PC-9 (cell line): ENCODE results near the gene GEN1. TPM values are rescaled to one million over a fixed set of nuclear protein-coding genes. Genes with fewer than 3 reads are reported as not detected.

Source experiments
- BruUV-seq: library from RNA; stranded (reverse); fragments of 400-500 nt; replicated peaks from 2 replicates; lab custom pipeline; 2021; lab: Mats Ljungman, UMichigan
- CTCF ChIA-PET: fragments of 300-600 bp; sonication (Branson Sonifier 250); formaldehyde crosslinking; loops from one replicate; lab custom pipeline; 2022; ENCODE audit warnings: antibody characterized with exemption; lab: Charles Lee
- POLR2A ChIA-PET: fragments of 300-600 bp; sonication (Branson Sonifier 250); formaldehyde crosslinking; loops from one replicate; lab custom pipeline; 2022; ENCODE audit warnings: antibody characterized with exemption; ENCODE audit not compliant: unreplicated experiment; lab: Charles Lee
- DNase-seq, 2 experiments: peaks; one replicate each; pipeline versions ENCODE4 v3.0.0 to v3.0.0-alpha.2; 2015 to 2022; ENCODE audit warnings: mixed read lengths in 1 of 2
- H2AFZ ChIP-seq: fragments of 200-600 bp; sonication (generic); 2 replicates; pipeline ENCODE4 v1.8.1; 2017; ENCODE audit warnings: antibody characterized with exemption
- H3F3A ChIP-seq: fragments of 200-600 bp; sonication (generic); 2 replicates; pipeline ENCODE4 v1.8.1; 2017; ENCODE audit warnings: antibody characterized with exemption, mild to moderate bottlenecking, low read depth; ENCODE audit not compliant: insufficient read depth
- H3K27ac ChIP-seq: fragments of 200-600 bp; sonication (generic); 2 replicates; pipeline ENCODE4 v1.6.1; 2016; ENCODE audit warnings: mixed run types
- H3K27me3 ChIP-seq: fragments of 200-600 bp; sonication (generic); 2 replicates; pipeline ENCODE4 v1.6.1; 2016; ENCODE audit warnings: low read depth, mixed run types; ENCODE audit not compliant: insufficient read depth
- H3K36me3 ChIP-seq: fragments of 200-600 bp; sonication (generic); 2 replicates; pipeline ENCODE4 v1.6.1; 2016; ENCODE audit warnings: low read depth, mixed run types
- H3K4me1 ChIP-seq: fragments of 200-600 bp; sonication (generic); replicated peaks from 2 replicates; pipeline ENCODE4 v1.6.1; 2016; ENCODE audit warnings: mixed run types; ENCODE audit not compliant: insufficient read depth
- H3K4me2 ChIP-seq: fragments of 200-600 bp; sonication (generic); 2 replicates; pipeline ENCODE4 v1.6.1; 2017; ENCODE audit warnings: mixed run types
- H3K4me3 ChIP-seq: fragments of 200-600 bp; sonication (generic); 2 replicates; pipeline ENCODE4 v1.6.1; 2016; ENCODE audit warnings: mixed run types
- H3K79me2 ChIP-seq: fragments of 200-600 bp; sonication (generic); 2 replicates; pipeline ENCODE4 v1.6.1; 2017; ENCODE audit warnings: low read depth, mixed run types
- H3K9me2 ChIP-seq: fragments of 200-600 bp; sonication (generic); 2 replicates; pipeline ENCODE4 v1.8.1; 2017; ENCODE audit warnings: mild to moderate bottlenecking; ENCODE audit not compliant: insufficient read depth
- H3K9me3 ChIP-seq: fragments of 200-600 bp; sonication (generic); 2 replicates; pipeline ENCODE4 v1.8.1; 2016; ENCODE audit warnings: low read depth; ENCODE audit not compliant: insufficient read depth
- H4K20me1 ChIP-seq: fragments of 200-600 bp; sonication (generic); 2 replicates; pipeline ENCODE4 v1.8.1; 2017; ENCODE audit not compliant: insufficient read depth
- EZH2 ChIP-seq: fragments of 200-600 bp; sonication (generic); IDR thresholded peaks from 2 replicates; pipeline ENCODE4 v1.8.0; 2017; ENCODE audit warnings: antibody characterized with exemption, low read depth
- intact Hi-C: fragments of 100-400 bp; cut with micrococcal nuclease; formaldehyde crosslinking; loops from one replicate; pipeline ENCODE4 v1.10.0; 2022; ENCODE audit not compliant: unreplicated experiment
- total RNA-seq: library from RNA; stranded (reverse); gene quantifications from 2 replicates; pipeline ENCODE4 v1.2.3, GENCODE V29; 2021
- TF ChIP-seq, protein P1 (sequence below): fragments of 200-600 bp; sonication (generic); conservative IDR thresholded peaks from 2 replicates; pipeline ENCODE4 v1.6.1; 2017; ENCODE audit warnings: mixed run types, antibody characterized with exemption, mild to moderate bottlenecking, moderate library complexity

GEN1 gene
- total RNA-seq, 1 experiment from 2014 or later: 28.3 TPM

DNA sequence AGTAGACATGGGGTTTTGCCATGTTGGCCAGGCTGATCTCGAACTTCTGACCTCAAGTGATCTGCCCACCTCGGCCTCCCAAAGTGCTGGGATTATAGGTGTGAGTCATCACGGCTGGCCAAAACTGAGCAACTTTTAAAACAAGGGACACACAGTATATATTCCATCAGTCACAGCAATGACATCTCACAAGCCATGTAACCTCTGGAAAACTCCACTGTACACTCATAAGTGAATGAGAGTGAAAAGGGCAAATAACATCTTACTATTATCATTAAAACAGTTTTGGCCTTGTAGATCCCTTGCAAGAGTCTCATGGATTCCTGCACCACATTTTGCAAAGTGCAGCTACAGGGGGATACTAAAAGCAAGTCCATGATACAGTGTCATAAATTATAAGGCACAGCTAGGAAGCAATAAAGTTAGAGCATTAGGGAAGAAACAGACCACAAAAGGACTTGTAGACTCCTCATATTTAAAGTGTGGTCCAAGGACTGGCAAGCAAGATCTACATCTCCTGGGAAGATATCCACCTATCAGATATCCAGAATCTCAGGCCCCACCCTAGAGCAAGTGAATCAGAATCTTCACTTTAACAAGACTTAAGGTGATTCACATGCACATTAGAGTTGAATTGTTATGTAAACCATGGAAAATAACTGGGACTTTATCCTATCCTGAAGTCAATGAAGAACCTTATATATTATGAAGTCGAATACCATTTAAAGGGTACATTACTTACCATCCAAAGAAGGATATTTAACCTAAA lies 6.1 kb upstream of the GEN1 start:
- peak in 1 of 2 experiments; percentile 43 for DNase-seq
- CTCF ChIA-PET: no interaction called here
- Histone ChIP-seq H4K20me1 (no peaks in the 10 kb centered on the region), H3K4me3 (no peak overlapping the region), H3K4me1 (peaks cover 15% of the 10 kb centered on the region), H3K4me2 (no peak overlapping the region), H2AFZ (no peak overlapping the region), H3K27ac (no peak overlapping the region), H3K9me2 (no peaks in the 10 kb centered on the region), H3K79me2 (peaks cover 35% of the 10 kb centered on the region), H3K36me3 (no peaks in the 10 kb centered on the region), H3K27me3 (no peaks in the 10 kb centered on the region), H3F3A (no peaks in the 10 kb centered on the region), H3K9me3 (no peaks in the 10 kb centered on the region)
- TF ChIP-seq EZH2: no peak
- TF ChIP-seq, protein P1, sequence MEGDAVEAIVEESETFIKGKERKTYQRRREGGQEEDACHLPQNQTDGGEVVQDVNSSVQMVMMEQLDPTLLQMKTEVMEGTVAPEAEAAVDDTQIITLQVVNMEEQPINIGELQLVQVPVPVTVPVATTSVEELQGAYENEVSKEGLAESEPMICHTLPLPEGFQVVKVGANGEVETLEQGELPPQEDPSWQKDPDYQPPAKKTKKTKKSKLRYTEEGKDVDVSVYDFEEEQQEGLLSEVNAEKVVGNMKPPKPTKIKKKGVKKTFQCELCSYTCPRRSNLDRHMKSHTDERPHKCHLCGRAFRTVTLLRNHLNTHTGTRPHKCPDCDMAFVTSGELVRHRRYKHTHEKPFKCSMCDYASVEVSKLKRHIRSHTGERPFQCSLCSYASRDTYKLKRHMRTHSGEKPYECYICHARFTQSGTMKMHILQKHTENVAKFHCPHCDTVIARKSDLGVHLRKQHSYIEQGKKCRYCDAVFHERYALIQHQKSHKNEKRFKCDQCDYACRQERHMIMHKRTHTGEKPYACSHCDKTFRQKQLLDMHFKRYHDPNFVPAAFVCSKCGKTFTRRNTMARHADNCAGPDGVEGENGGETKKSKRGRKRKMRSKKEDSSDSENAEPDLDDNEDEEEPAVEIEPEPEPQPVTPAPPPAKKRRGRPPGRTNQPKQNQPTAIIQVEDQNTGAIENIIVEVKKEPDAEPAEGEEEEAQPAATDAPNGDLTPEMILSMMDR: no peak
- POLR2A ChIA-PET: no interaction called here
- no TSS peak for BruUV-seq
- intact Hi-C loops: no loop called here

DNA sequence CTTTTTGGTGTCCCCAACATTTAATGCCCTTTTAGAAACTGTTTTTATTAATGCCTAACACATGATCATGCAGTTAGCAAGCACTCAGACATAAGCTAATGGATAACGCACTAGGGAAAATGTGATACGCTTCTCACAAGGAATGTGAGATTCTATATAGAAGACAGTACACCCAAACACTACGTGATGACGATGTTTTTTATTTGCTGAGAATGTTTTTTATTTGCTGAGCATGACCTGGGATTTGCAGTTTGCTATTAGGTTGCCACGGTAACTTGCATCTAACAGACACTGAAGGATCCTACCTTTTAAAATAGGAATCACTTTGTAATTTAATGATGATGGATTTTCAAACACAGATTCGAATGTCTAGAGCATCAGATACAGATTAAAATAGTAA lies 5.2 kb upstream of the GEN1 start:
- no peaks in the 10 kb centered on the region for H4K20me1 ChIP-seq
- H3K27me3 ChIP-seq: no peaks in the 10 kb centered on the region
- intact Hi-C loops: no loop called here
- H3K4me2 ChIP-seq: no peak overlapping the region
- H3K4me1 ChIP-seq: peaks cover 15% of the 10 kb centered on the region
- H3K9me2 ChIP-seq: no peaks in the 10 kb centered on the region
- no peak overlapping the region for H3K27ac ChIP-seq
- H3K36me3 ChIP-seq: no peaks in the 10 kb centered on the region
- no peak for TF ChIP-seq EZH2
- TF ChIP-seq, protein P1: no peak
- H2AFZ ChIP-seq: no peak overlapping the region
- H3K4me3 ChIP-seq: no peak overlapping the region
- no peak for DNase-seq
- peaks cover 41% of the 10 kb centered on the region for H3K79me2 ChIP-seq
- H3F3A ChIP-seq: no peaks in the 10 kb centered on the region
- H3K9me3 ChIP-seq: no peaks in the 10 kb centered on the region
- POLR2A ChIA-PET: no interaction called here
- no TSS peak for BruUV-seq
- CTCF ChIA-PET: no interaction called here

DNA sequence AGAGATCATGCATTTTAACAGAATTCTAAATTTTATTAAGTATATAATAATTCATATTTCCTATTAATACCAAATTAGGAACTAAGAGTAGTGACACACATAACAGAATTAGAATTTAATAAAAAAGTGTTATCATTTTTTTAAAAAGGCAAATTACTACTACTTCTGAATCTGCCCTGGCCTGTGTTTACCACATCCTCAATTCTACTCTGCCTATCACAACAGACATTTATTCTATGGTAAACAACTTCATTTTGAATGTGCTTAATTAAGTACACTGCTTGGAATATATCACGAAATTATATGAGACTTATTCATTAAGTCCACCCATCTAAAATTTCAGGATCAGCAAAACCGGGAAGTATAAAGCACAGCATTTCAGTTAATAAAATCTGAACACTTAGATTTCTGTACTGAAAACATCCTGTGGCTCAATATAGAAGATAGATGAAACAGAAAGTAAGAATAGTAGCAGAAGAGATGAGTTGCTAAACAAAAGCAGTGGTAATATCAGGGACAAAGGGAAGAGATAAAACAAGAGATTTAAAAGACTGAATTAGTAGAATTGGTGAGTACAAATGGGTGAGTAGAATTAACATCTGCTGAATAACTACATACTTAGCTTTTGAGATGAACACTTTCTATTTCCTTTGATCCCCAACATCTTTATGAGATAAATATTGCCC lies 4.0 kb upstream of the GEN1 start:
- no peak overlapping the region for H3K4me3 ChIP-seq
- H3K79me2 ChIP-seq: peaks cover 49% of the 10 kb centered on the region
- no peaks in the 10 kb centered on the region for H4K20me1 ChIP-seq
- H3K9me3 ChIP-seq: no peaks in the 10 kb centered on the region
- TF ChIP-seq, protein P1: no peak
- TF ChIP-seq EZH2: no peak
- ChIA-PET CTCF (no interaction called here), POLR2A (no interaction called here)
- no peak overlapping the region for H2AFZ ChIP-seq
- H3K9me2 ChIP-seq: no peaks in the 10 kb centered on the region
- no peak for DNase-seq
- H3K27ac ChIP-seq: no peak overlapping the region
- intact Hi-C loops: no loop called here
- no TSS peak for BruUV-seq
- no peaks in the 10 kb centered on the region for H3K36me3 ChIP-seq
- no peaks in the 10 kb centered on the region for H3K27me3 ChIP-seq
- H3F3A ChIP-seq: no peaks in the 10 kb centered on the region
- H3K4me1 ChIP-seq: peaks cover 15% of the 10 kb centered on the region
- no peak overlapping the region for H3K4me2 ChIP-seq
